NCI-H524 treated with DMSO at 0.1 percent for 48 hours (cell line): Measurements from ENCODE around the gene CDC27.
"Not testable (repeated sequence)": the region's sequence is repeated elsewhere in the genome, so short reads cannot be mapped to it uniquely, and the experiment has no call there.

ENCODE experiments used
- DNase-seq: peaks from one replicate; lab custom pipeline; 2025; lab: John Stamatoyannopoulos, UW

Gene CDC27

GRCh38 chr17:47193931-47194511 is 4.9 kb upstream of the CDC27 start:
- no peak for DNase-seq

GRCh38 chr17:47192554-47192953 is 3.5 kb upstream of the CDC27 start:
- DNase-seq: peak; percentile 92

- no peak for DNase-seq
These were observed 1.7 kb upstream of the CDC27 start for GRCh38 chr17:47190770-47191169.

GRCh38 chr17:47190243-47190642 is 1.1 kb upstream of the CDC27 start:
- DNase-seq: no peak

GRCh38 chr17:47189732-47190237 is 690 bp upstream of the CDC27 start:
- no peak for DNase-seq

GRCh38 chr17:47188271-47188875 is 722 bp downstream of the CDC27 start:
- no peak for DNase-seq

- no peak for DNase-seq
These were observed 4.4 kb downstream of the CDC27 start for GRCh38 chr17:47184681-47185080.

- not testable (repeated sequence) for DNase-seq
These were observed 8.1 kb downstream of the CDC27 start for GRCh38 chr17:47180988-47181387.

GRCh38 chr17:47180337-47180736 is 8.8 kb downstream of the CDC27 start:
- no peak for DNase-seq

GRCh38 chr17:47179141-47179540 is 10.0 kb downstream of the CDC27 start:
- DNase-seq: no peak

GRCh38 chr17:47177261-47177660 is 11.8 kb downstream of the CDC27 start:
- DNase-seq: no peak

GRCh38 chr17:47176389-47176826 is 12.7 kb downstream of the CDC27 start:
- DNase-seq: no peak

GRCh38 chr17:47174823-47175222 is 14.3 kb downstream of the CDC27 start:
- DNase-seq: not testable (repeated sequence)

GRCh38 chr17:47172696-47173565 is 16.2 kb downstream of the CDC27 start:
- no peak for DNase-seq

GRCh38 chr17:47170710-47171109 is 18.4 kb downstream of the CDC27 start:
- DNase-seq: no peak

- not testable (repeated sequence) for DNase-seq
These were observed 20.2 kb downstream of the CDC27 start for GRCh38 chr17:47168896-47169295.

- not testable (repeated sequence) for DNase-seq
These were observed 22.2 kb downstream of the CDC27 start for GRCh38 chr17:47166854-47167253.

GRCh38 chr17:47165137-47165536 is 24.0 kb downstream of the CDC27 start:
- no peak for DNase-seq

GRCh38 chr17:47164263-47164662 is 24.8 kb downstream of the CDC27 start:
- DNase-seq: no peak

GRCh38 chr17:47162013-47162622 is 27.0 kb downstream of the CDC27 start:
- DNase-seq: no peak

- DNase-seq: no peak
These were observed 29.8 kb downstream of the CDC27 start for GRCh38 chr17:47159315-47159714.

- DNase-seq: no peak
These were observed 43.7 kb downstream of the CDC27 start for GRCh38 chr17:47145351-47145750.
